HepG2 (cell line): ENCODE data around the gene TTLL13. TPM values are rescaled to one million over a fixed set of nuclear protein-coding genes. Genes with fewer than 3 reads are reported as not detected.

Experiments
- ATAC-seq: fragments of 200-7000 bp; cut with Tn5 transposase; 3 replicates; pipeline ENCODE4 v1.9.1; 2020; ENCODE audit warnings: mild to moderate bottlenecking, moderate library complexity
- BruUV-seq: library from RNA; stranded (reverse); fragments of 400-500 nt; replicated peaks from 2 replicates; lab custom pipeline; 2021; lab: Mats Ljungman, UMichigan
- CTCF ChIA-PET: fragments of 300-600 bp; formaldehyde crosslinking; extraction: SDS; loops from one replicate; lab custom pipeline; 2021; ENCODE audit warnings: low total read pairs, inconsistent platforms, low intra/inter-chr PET ratio; lab: Yijun Ruan, JAX
- POLR2A ChIA-PET: fragments of 350-600 bp; sonication (Branson Sonifier 250); formaldehyde crosslinking; loops from one replicate; lab custom pipeline; 2020; ENCODE audit warnings: antibody characterized with exemption, inconsistent platforms; lab: Yijun Ruan, JAX
- DNase-seq: peaks from one replicate; pipeline ENCODE4 v3.0.0-alpha.2; 2015; ENCODE audit warnings: low spot score
- FAIRE-seq: peaks from 3 replicates; lab custom pipeline; 2011; peaks lifted over from hg19 to GRCh38; lab: Jason Lieb, UNC
- H2AFZ ChIP-seq: one replicate; pipeline ENCODE4 v1.6.1; 2011; ENCODE audit warnings: low read length, inconsistent platforms
- H3K27ac ChIP-seq: fragments of 300-600 bp; 3 replicates; pipeline ENCODE4 v1.8.0; 2011; ENCODE audit warnings: mixed run types, mild to moderate bottlenecking, mixed read lengths, low read length, inconsistent platforms; ENCODE audit not compliant: insufficient read depth; ENCODE audit errors: extremely low read length
- H3K27me3 ChIP-seq, 2 experiments: fragments of 200-600 bp in 1 of 2; 2 replicates in 1 of 2; 3 replicates in 1 of 2; pipeline versions ENCODE4 v1.6.0 to v1.8.0; 2011; ENCODE audit warnings: low read length in 2 of 2, mild to moderate bottlenecking in 2 of 2, moderate library complexity in 2 of 2, inconsistent platforms in 1 of 2; ENCODE audit not compliant: insufficient read depth in 2 of 2, control insufficient read depth in 1 of 2
- H3K36me3 ChIP-seq, 2 experiments: fragments of 200-600 bp in 1 of 2; replicated peaks in 1 of 2; 2 replicates in 1 of 2; 3 replicates in 1 of 2; pipeline versions ENCODE4 v1.5.1 to v1.8.0; 2011; ENCODE audit warnings: low read length in 2 of 2, inconsistent platforms in 1 of 2; ENCODE audit not compliant: insufficient read depth in 2 of 2, control insufficient read depth in 1 of 2
- H3K4me1 ChIP-seq: 2 replicates; pipeline ENCODE4 v1.5.1; 2012; ENCODE audit warnings: low read length, inconsistent platforms; ENCODE audit not compliant: insufficient read depth
- H3K4me2 ChIP-seq: 2 replicates; pipeline ENCODE4 v1.6.0; 2011; ENCODE audit warnings: low read depth, low read length, inconsistent platforms
- H3K4me3 ChIP-seq, 3 experiments: fragments of 200-600 bp in 1 of 3; sonication (generic), shearing (Covaris generic) in 1 of 3; replicated peaks in 1 of 3; 2 replicates each; pipeline ENCODE4 v1.5.1; 2011 to 2016; ENCODE audit warnings: low read length in 3 of 3, inconsistent platforms in 2 of 3, low read depth in 2 of 3, mild to moderate bottlenecking in 2 of 3, control low read depth in 1 of 3, mixed read lengths in 1 of 3; ENCODE audit not compliant: insufficient read depth in 1 of 3
- H3K79me2 ChIP-seq: one replicate; pipeline ENCODE4 v1.6.1; 2011; ENCODE audit warnings: low read length, inconsistent platforms; ENCODE audit not compliant: insufficient read depth
- H3K9ac ChIP-seq: 2 replicates; pipeline ENCODE4 v1.6.0; 2011; ENCODE audit warnings: mild to moderate bottlenecking, low read depth, low read length, inconsistent platforms; ENCODE audit not compliant: insufficient read depth
- H3K9me3 ChIP-seq: 2 replicates; pipeline ENCODE4 v1.5.1; 2012; ENCODE audit warnings: mild to moderate bottlenecking, low read length
- H4K20me1 ChIP-seq: 2 replicates; pipeline ENCODE4 v1.6.0; 2011; ENCODE audit warnings: inconsistent platforms, mild to moderate bottlenecking, low read length, moderate library complexity; ENCODE audit not compliant: insufficient read depth
- CEBPB ChIP-seq: IDR thresholded peaks from 2 replicates; pipeline ENCODE4 v1.6.1; 2011; ENCODE audit warnings: low read depth, low read length, improper control_type of control experiment, borderline replicate concordance
- IRF9 ChIP-seq: sonication (generic); formaldehyde crosslinking; IDR thresholded peaks from 2 replicates; pipeline ENCODE4 v1.8.0; 2022; ENCODE audit warnings: missing genetic modification reagents, mild to moderate bottlenecking, borderline replicate concordance
- MEF2D ChIP-seq: sonication (generic); formaldehyde crosslinking; IDR thresholded peaks from 2 replicates; pipeline ENCODE4 v1.5.1; 2020; ENCODE audit warnings: mild to moderate bottlenecking, missing genetic modification reagents
- POLR2AphosphoS2 ChIP-seq: IDR thresholded peaks from 2 replicates; pipeline ENCODE4 v1.6.1; 2011; ENCODE audit warnings: low read depth, low read length, improper control_type of control experiment
- SATB2 ChIP-seq: sonication (generic); formaldehyde crosslinking; IDR thresholded peaks from 2 replicates; pipeline ENCODE4 v1.5.0; 2020; ENCODE audit warnings: missing genetic modification reagents
- XBP1 ChIP-seq: sonication (generic); formaldehyde crosslinking; IDR thresholded peaks from 2 replicates; pipeline ENCODE4 v1.5.0; 2020; ENCODE audit warnings: missing genetic modification reagents
- ZNF530 ChIP-seq: sonication (generic); formaldehyde crosslinking; IDR thresholded peaks from 2 replicates; pipeline ENCODE4 v1.5.0; 2020; ENCODE audit warnings: low read depth, mild to moderate bottlenecking, missing genetic modification reagents
- ZNF557 ChIP-seq: sonication (generic); formaldehyde crosslinking; IDR thresholded peaks from 2 replicates; pipeline ENCODE4 v1.4.0; 2020; ENCODE audit warnings: missing genetic modification reagents
- ZNF607 ChIP-seq: sonication (generic); formaldehyde crosslinking; IDR thresholded peaks from 2 replicates; pipeline ENCODE4 v1.5.1; 2020; ENCODE audit warnings: missing genetic modification reagents, mild to moderate bottlenecking, borderline replicate concordance
- ZNF816 ChIP-seq: sonication (generic); formaldehyde crosslinking; IDR thresholded peaks from 2 replicates; pipeline ENCODE4 v1.8.0; 2022; ENCODE audit warnings: missing genetic modification reagents, mild to moderate bottlenecking, borderline replicate concordance
- WGBS: methylation state at CpG from one replicate; pipeline ENCODE4 v1.1.6; 2017; ENCODE audit warnings: low lambda C conversion rate; 5-methylcytosine and 5-hydroxymethylcytosine counted together
- in situ Hi-C: cut with HindIII; loops from 2 replicates; pipeline ENCODE4 v1.10.0; 2017; ENCODE audit warnings: low pct_unique_long_range_greater_than_20kb; ENCODE audit not compliant: extremely low pct_ligation_motif_present
- intact Hi-C: fragments of 100-400 bp; cut with micrococcal nuclease; formaldehyde crosslinking; loops from one replicate; pipeline ENCODE4 v1.10.0; 2022; ENCODE audit not compliant: unreplicated experiment
- polyA plus RNA-seq, 8 experiments: library from polyadenylated mRNA; depleted of rRNA in 3 of 8; stranded (reverse) in 7 of 8; unstranded in 1 of 8; fragments of >200 nt; fragmentation: Illumina TruSeq in 4 of 8; extraction: Trizol in 4 of 8; gene quantifications; 2 replicates each; pipeline versions ENCODE4 v1.2.1 to v1.2.3, GENCODE V29; 2011 to 2016; ENCODE audit warnings: low read depth in 4 of 8, missing spikeins in 1 of 8, mixed read lengths in 1 of 8; ENCODE audit not compliant: insufficient read depth in 1 of 8
- total RNA-seq, 5 experiments: library from RNA; depleted of rRNA; stranded (reverse); fragments of >200 nt; fragmentation: Illumina TruSeq; extraction: Trizol; gene quantifications; 2 replicates each; pipeline ENCODE4 v1.2.3, GENCODE V29; 2016; ENCODE audit warnings: low read depth in 1 of 5

Gene TTLL13
- total and polyA plus RNA-seq, 2 of the 13 experiments (the other 11 are each of a cell fraction or from before 2014, with no cell fraction given), result 0.07 to 0.29 TPM

- Histone ChIP-seq H3K36me3 (no peaks in the 10 kb centered on the region), H3K9me3 (no peaks in the 10 kb centered on the region), H3K9ac (no peak overlapping the region), H3K79me2 (no peaks in the 10 kb centered on the region), H3K4me3 (no peak overlapping the region), H3K27me3 (no peaks in the 10 kb centered on the region), H3K4me1 (peaks cover 24% of the 10 kb centered on the region), H2AFZ (no peak overlapping the region), H4K20me1 (no peaks in the 10 kb centered on the region), H3K27ac (no peak overlapping the region), H3K4me2 (no peak overlapping the region)
- whole genome bisulfite sequencing, result 68% methylated on average over 4 of the region's 4 CpGs
- POLR2A ChIA-PET, result no interaction called here
- CTCF ChIA-PET, result no interaction called here
- in situ Hi-C loops (no loop called here), intact Hi-C loops (no loop called here)
- no peak for FAIRE-seq
- TF ChIP-seq ZNF816 (CRISPR knock-in tag) (no peak), SATB2 (CRISPR knock-in tag) (no peak), CEBPB (no peak), ZNF557 (CRISPR knock-in tag) (no peak), IRF9 (no peak), POLR2AphosphoS2 (no peak), XBP1 (CRISPR knock-in tag) (no peak), ZNF607 (no peak), ZNF530 (CRISPR knock-in tag) (no peak), MEF2D (CRISPR knock-in tag) (no peak)
- no peak for DNase-seq
- BruUV-seq, result no TSS peak
- no peak for ATAC-seq
Measured at GRCh38 chr15:90297021-90297420, 47.7 kb downstream of the TTLL13 start.
